HepG2 (cell line): ENCODE data around the gene BCL7A. TPM values are rescaled to one million over a fixed set of nuclear protein-coding genes. Genes with fewer than 3 reads are reported as not detected.

Experiments
- ATAD3A ChIP-seq: sonication (generic); formaldehyde crosslinking; IDR thresholded peaks from 2 replicates; pipeline ENCODE4 v1.4.0; 2020; ENCODE audit warnings: missing genetic modification reagents
- ATRX ChIP-seq: sonication (generic); formaldehyde crosslinking; IDR thresholded peaks from 2 replicates; pipeline ENCODE4 v1.4.0; 2020; ENCODE audit warnings: missing genetic modification reagents, borderline replicate concordance
- FOXC1 ChIP-seq: sonication (generic); formaldehyde crosslinking; IDR thresholded peaks from 2 replicates; pipeline ENCODE4 v1.8.0; 2022; ENCODE audit warnings: mild to moderate bottlenecking, missing genetic modification reagents, borderline replicate concordance
- GABPA ChIP-seq, 2 experiments: IDR thresholded peaks; 2 replicates each; pipeline ENCODE4 v1.6.1; 2011 to 2016; ENCODE audit warnings: low read depth in 2 of 2, low read length in 1 of 2, missing biosample characterization in 1 of 2, missing genetic modification characterization in 1 of 2
- HDAC1 ChIP-seq: sonication (generic); formaldehyde crosslinking; IDR thresholded peaks from 2 replicates; pipeline ENCODE4 v1.5.1; 2020; ENCODE audit warnings: mild to moderate bottlenecking, missing genetic modification reagents
- HNF4A ChIP-seq: sonication (generic); formaldehyde crosslinking; IDR thresholded peaks from 2 replicates; pipeline ENCODE4 v1.4.0; 2020; ENCODE audit warnings: missing genetic modification reagents
- NCOA2 ChIP-seq: sonication (generic); formaldehyde crosslinking; IDR thresholded peaks from 2 replicates; pipeline ENCODE4 v1.8.0; 2022; ENCODE audit warnings: inconsistent platforms
- NR3C1 ChIP-seq: sonication (generic); formaldehyde crosslinking; IDR thresholded peaks from 2 replicates; pipeline ENCODE4 v1.4.0; 2020; ENCODE audit warnings: missing genetic modification reagents
- SIN3B ChIP-seq: fragments of 150-350 bp; IDR thresholded peaks from 2 replicates; pipeline ENCODE4 v1.6.1; 2014; ENCODE audit warnings: low read length
- SUZ12 ChIP-seq: fragments of 150-350 bp; IDR thresholded peaks from 2 replicates; pipeline ENCODE4 v1.6.1; 2014; ENCODE audit warnings: low read depth, low read length
- ZC3H4 ChIP-seq: sonication (generic); formaldehyde crosslinking; IDR thresholded peaks from 2 replicates; pipeline ENCODE4 v1.4.0; 2020; ENCODE audit warnings: missing genetic modification reagents, borderline replicate concordance
- ZFP36L1 ChIP-seq: sonication (generic); formaldehyde crosslinking; IDR thresholded peaks from 2 replicates; pipeline ENCODE4 v1.8.0; 2022; ENCODE audit warnings: mild to moderate bottlenecking, missing genetic modification reagents, moderate library complexity
- ZNF235 ChIP-seq: sonication (generic); formaldehyde crosslinking; IDR thresholded peaks from 2 replicates; pipeline ENCODE4 v1.8.1; 2023; ENCODE audit warnings: mild to moderate bottlenecking, missing genetic modification reagents, borderline replicate concordance
- ZNF253 ChIP-seq: sonication (generic); formaldehyde crosslinking; IDR thresholded peaks from 2 replicates; pipeline ENCODE4 v1.8.0; 2022; ENCODE audit warnings: mild to moderate bottlenecking, missing genetic modification reagents, borderline replicate concordance
- ZNF329 ChIP-seq: sonication (generic); formaldehyde crosslinking; IDR thresholded peaks from 2 replicates; pipeline ENCODE4 v1.9.0; 2021; ENCODE audit warnings: low read depth, mild to moderate bottlenecking, missing genetic modification reagents
- ZNF430 ChIP-seq: sonication (generic); formaldehyde crosslinking; IDR thresholded peaks from 2 replicates; pipeline ENCODE4 v1.9.0; 2021; ENCODE audit warnings: mild to moderate bottlenecking, missing genetic modification reagents
- ZNF432 ChIP-seq: sonication (generic); formaldehyde crosslinking; IDR thresholded peaks from 2 replicates; pipeline ENCODE4 v1.5.0; 2020; ENCODE audit warnings: missing genetic modification reagents, mild to moderate bottlenecking, borderline replicate concordance
- ZNF589 ChIP-seq: sonication (generic); formaldehyde crosslinking; conservative IDR thresholded peaks from 2 replicates; pipeline ENCODE4 v1.8.0; 2022; ENCODE audit warnings: mild to moderate bottlenecking, moderate library complexity, missing genetic modification reagents
- ZNF616 ChIP-seq: sonication (generic); formaldehyde crosslinking; IDR thresholded peaks from 2 replicates; pipeline ENCODE4 v1.5.0; 2020; ENCODE audit warnings: low read depth, mild to moderate bottlenecking, missing genetic modification reagents
- ZNF644 ChIP-seq: IDR thresholded peaks from 2 replicates; pipeline ENCODE4 v1.6.1; 2016; ENCODE audit warnings: low read depth
- ZNF782 ChIP-seq: sonication (generic); formaldehyde crosslinking; IDR thresholded peaks from 2 replicates; pipeline ENCODE4 v1.4.0; 2020; ENCODE audit warnings: missing genetic modification reagents, mild to moderate bottlenecking, borderline replicate concordance
- polyA plus RNA-seq, 8 experiments: library from polyadenylated mRNA; depleted of rRNA in 3 of 8; stranded (reverse) in 7 of 8; unstranded in 1 of 8; fragments of >200 nt; fragmentation: Illumina TruSeq in 4 of 8; extraction: Trizol in 4 of 8; gene quantifications; 2 replicates each; pipeline versions ENCODE4 v1.2.1 to v1.2.3, GENCODE V29; 2011 to 2016; ENCODE audit warnings: low read depth in 4 of 8, missing spikeins in 1 of 8, mixed read lengths in 1 of 8; ENCODE audit not compliant: insufficient read depth in 1 of 8
- total RNA-seq, 5 experiments: library from RNA; depleted of rRNA; stranded (reverse); fragments of >200 nt; fragmentation: Illumina TruSeq; extraction: Trizol; gene quantifications; 2 replicates each; pipeline ENCODE4 v1.2.3, GENCODE V29; 2016; ENCODE audit warnings: low read depth in 1 of 5
- TF ChIP-seq, protein P1 (sequence below): sonication (generic); formaldehyde crosslinking; IDR thresholded peaks from 2 replicates; pipeline ENCODE4 v1.4.0; 2020; ENCODE audit warnings: mild to moderate bottlenecking, missing genetic modification reagents
- TF ChIP-seq, protein P2 (sequence below): sonication (generic); formaldehyde crosslinking; IDR thresholded peaks from 2 replicates; pipeline ENCODE4 v1.8.1; 2023; ENCODE audit warnings: mild to moderate bottlenecking, missing genetic modification reagents

Gene BCL7A
- total and polyA plus RNA-seq, 2 of the 13 experiments (the other 11 are each of a cell fraction or from before 2014, with no cell fraction given), result 4.1 to 6.2 TPM

DNA sequence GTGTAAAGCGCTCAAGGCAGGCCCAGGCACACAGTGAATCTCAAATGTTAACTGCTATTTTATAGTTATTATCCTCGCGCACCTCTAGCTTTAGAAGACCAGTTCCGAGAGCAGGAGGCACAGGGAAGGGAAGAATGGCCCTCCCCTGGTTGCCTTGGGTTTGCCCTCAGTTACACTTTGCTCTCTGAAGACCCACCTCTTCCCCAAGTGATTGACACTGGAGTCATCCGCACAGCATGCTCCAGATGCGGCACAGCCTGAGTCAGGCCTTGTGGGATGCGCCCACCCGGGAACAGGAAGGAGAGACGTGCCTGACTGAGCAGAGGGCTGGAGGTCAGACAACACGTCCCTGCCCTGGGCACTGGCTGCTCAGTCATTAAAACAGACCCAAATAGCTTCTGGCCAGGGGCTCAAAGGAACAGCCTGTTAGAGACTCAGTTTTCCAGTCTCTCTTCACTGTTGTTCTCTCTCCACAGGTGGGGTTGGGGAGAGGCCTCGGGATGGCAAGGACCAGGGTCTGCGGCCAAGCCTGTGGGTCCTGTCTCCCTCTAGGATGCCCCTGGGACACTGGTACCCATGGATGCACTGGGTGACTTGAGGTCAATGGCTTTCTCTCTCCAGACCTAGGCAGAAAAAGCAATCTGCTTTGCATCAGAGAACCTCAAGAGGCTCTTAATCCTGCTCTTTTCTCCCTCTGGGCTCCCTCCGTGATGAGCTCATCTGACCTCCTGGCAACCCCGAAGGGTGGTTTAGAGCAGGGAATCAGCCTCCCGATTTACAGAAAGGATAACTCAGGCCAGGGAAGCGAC is 43.3 kb downstream of the BCL7A start (continued):
- TF ChIP-seq, protein P1, sequence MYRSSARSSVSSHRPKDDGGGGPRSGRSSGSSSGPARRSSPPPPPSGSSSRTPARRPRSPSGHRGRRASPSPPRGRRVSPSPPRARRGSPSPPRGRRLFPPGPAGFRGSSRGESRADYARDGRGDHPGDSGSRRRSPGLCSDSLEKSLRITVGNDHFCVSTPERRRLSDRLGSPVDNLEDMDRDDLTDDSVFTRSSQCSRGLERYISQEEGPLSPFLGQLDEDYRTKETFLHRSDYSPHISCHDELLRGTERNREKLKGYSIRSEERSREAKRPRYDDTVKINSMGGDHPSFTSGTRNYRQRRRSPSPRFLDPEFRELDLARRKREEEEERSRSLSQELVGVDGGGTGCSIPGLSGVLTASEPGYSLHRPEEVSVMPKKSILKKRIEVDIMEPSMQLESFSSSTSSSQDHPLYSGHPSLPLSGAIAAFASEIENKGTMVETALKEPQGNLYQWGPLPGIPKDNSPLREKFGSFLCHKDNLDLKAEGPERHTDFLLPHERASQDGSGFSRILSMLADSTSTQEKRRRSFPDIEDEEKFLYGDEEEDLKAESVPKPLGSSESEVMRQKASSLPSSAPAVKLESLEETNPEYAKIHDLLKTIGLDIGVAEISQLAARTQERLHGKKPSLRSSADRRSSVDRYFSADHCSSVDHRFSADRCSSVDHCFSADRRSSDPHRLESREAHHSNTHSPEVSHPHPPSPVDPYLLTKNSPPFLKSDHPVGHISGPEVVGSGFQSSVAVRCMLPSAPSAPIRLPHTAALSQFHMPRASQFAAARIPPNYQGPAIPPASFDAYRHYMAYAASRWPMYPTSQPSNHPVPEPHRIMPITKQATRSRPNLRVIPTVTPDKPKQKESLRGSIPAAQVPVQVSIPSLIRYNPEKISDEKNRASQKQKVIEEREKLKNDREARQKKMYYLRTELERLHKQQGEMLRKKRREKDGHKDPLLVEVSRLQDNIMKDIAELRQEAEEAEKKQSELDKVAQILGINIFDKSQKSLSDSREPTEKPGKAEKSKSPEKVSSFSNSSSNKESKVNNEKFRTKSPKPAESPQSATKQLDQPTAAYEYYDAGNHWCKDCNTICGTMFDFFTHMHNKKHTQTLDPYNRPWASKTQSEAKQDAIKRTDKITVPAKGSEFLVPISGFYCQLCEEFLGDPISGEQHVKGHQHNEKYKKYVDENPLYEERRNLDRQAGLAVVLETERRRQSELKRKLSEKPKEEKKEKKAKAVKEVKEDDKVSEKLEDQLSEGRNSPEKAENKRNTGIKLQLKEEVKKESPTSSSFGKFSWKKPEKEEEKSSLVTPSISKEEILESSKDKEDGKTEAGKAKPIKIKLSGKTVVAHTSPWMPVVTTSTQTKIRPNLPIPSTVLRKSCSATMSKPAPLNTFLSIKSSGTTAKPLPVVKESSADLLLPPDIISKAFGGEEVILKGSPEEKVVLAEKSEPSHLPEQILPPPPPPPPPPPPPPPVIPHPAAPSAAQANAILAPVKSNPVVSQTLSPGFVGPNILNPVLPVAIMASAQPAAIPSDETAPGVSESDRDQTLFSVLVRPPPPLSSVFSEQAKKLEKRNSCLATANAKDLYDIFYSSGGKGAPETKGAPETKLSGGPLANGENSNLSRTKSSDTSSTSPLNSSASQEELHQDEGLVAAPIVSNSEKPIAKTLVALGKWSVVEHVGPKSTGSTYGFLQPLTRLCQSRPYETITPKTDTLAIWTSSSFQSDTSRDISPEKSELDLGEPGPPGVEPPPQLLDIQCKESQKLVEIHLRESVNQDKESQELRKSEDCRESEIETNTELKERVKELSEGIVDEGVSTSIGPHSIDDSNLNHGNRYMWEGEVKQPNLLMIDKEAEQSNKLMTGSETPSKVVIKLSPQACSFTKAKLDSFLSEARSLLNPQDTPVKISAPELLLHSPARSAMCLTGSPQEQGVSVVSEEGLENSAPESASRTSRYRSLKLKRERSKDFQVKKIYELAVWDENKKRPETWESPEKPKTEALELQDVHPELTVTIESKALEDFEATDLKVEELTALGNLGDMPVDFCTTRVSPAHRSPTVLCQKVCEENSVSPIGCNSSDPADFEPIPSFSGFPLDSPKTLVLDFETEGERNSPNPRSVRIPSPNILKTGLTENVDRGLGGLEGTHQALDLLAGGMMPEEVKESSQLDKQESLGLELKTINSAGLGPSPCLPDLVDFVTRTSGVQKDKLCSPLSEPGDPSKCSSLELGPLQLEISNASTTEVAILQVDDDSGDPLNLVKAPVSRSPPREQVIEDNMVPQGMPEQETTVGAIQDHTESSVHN (CRISPR knock-in tag), result no peak
- TF ChIP-seq ZNF644 (CRISPR knock-in tag) (no peak), ZNF253 (CRISPR knock-in tag) (no peak), ZNF616 (no peak), ZNF430 (CRISPR knock-in tag) (no peak), SIN3B (no peak), ZNF589 (CRISPR knock-in tag) (no peak), ATRX (CRISPR knock-in tag) (no peak), HDAC1 (CRISPR knock-in tag) (no peak), FOXC1 (no peak), NCOA2 (CRISPR knock-in tag) (no peak), ZNF235 (no peak), GABPA (IDR thresholded peaks at IDR 0.05; ENCODE audit: low read depth, low read length) (peak; percentile 29; the same call in 1 of the 2 replicates), GABPA (CRISPR knock-in tag; IDR thresholded peaks at IDR 0.05; ENCODE audit: low read depth) (peak; percentile 73), HNF4A (CRISPR knock-in tag) (0 out of 2 replicates have a peak, but pooled peaks have one; percentile 3), NR3C1 (CRISPR knock-in tag) (no peak), ZNF329 (CRISPR knock-in tag) (no peak), ZNF432 (CRISPR knock-in tag) (no peak), ATAD3A (no peak), ZC3H4 (CRISPR knock-in tag) (no peak), SUZ12 (no peak), ZNF782 (CRISPR knock-in tag) (no peak), ZFP36L1 (CRISPR knock-in tag) (no peak)
- TF ChIP-seq, protein P2, sequence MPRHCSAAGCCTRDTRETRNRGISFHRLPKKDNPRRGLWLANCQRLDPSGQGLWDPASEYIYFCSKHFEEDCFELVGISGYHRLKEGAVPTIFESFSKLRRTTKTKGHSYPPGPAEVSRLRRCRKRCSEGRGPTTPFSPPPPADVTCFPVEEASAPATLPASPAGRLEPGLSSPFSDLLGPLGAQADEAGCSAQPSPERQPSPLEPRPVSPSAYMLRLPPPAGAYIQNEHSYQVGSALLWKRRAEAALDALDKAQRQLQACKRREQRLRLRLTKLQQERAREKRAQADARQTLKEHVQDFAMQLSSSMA (CRISPR knock-in tag), result no peak
